HK-2 (cell line): ENCODE results near the gene IFT88.

Experiments used
- DNase-seq: peaks from one replicate; pipeline ENCODE4 v3.0.0-alpha.2; 2018; ENCODE audit not compliant: unreplicated experiment

The IFT88 gene

DNA sequence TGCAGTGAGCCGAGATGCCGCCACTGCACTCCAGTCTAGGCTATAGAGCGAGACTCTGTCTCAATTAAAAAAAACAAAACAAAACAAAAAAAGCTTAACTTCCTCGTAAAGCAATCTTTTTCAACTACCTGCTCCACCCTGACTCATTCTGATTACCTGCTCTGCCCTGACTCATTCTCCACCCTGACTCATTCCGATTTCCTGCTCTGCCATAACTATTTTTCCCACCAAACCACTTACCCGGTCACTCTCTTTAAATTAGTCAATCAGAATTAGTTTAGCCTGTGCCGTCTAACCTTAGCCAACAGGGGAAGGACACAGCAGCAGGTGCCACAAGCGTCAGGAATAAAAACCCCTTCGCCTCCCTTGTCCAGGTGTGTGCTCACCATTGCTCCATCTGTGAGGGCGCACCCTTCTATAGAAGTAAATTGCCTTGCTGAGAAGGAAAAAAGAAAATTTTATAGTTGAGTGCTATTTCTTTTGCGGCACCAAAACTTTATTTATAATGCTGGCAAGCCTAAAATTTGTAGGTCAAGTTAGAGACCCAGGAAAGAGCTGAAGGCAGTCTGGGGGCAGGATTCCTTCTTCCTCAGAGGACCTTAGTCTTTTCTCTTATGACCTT lies 1.7 kb upstream of the IFT88 start:
- DNase-seq = no peak

DNA sequence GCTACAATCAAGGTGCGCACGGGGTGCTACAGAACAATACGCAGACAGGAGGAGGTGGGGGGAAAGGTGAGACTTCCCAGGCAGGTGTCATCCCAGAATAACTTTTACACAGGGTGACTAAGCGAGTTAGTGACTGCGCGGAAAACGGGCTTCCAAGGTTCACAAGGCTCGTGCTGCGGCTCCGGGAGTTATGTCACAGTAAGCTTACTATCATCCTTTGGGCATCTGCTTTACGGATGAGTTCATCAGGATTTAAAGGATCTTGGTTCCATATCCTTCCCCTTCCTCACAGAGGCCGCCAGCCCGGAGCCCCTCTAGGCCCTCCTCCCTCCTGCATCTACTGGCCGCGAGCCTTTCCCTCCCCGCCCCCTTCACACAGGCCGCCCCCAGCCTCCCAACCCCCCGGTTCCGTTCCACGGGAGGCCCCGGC lies 474 bp upstream of the IFT88 start:
- DNase-seq = no peak

- no peak for DNase-seq
These were observed 1.0 kb downstream of the IFT88 start for GRCh38 chr13:20567881-20568528.

DNA sequence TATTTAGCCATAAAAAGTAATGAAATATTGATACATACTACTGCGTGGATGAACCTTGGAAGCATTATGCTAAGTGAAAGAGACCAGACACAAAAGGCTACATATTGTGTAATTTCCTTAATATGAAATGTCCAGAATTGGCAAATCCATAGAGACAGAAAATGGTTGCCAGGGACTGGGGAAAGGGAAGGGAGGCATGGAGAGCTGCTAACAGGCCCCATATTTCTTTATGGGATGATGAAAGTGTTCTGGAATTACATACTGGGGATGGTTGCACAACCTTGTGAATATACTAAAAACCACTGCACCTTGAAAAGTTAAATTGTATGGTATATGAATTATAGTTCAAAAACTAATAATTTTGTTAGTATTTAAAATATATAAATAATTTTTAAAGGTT lies 3.6 kb downstream of the IFT88 start:
- DNase-seq = no peak

GRCh38 chr13:20571676-20572075 lies 4.7 kb downstream of the IFT88 start:
- DNase-seq = no peak

- DNase-seq = no peak
These were observed 6.2 kb downstream of the IFT88 start for GRCh38 chr13:20573186-20573585.

GRCh38 chr13:20573636-20574035 lies 6.7 kb downstream of the IFT88 start:
- DNase-seq = no peak

- DNase-seq = no peak
These were observed 12.2 kb downstream of the IFT88 start for GRCh38 chr13:20579191-20579590.

- DNase-seq = no peak
These were observed 13.3 kb downstream of the IFT88 start for GRCh38 chr13:20580257-20580656.

DNA sequence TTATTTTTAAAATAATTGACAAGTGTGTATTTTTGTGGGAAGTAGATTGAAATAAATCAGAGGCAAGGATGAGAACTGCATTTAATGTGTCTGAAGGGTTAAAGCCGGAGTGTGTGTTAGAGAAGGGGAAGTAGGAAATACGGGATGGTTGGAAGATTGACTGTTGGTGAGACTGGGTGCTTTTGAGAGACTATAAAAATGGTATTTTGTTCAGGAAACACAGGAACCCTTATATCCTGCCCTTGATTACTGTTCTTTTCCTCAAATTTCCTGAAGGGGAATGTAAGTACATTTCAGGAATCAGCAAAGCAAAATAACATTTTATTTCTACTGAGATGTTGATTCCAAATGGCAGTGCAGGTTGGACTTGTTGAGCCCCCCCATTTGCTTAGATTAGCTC lies 15.1 kb downstream of the IFT88 start:
- no peak for DNase-seq

DNA sequence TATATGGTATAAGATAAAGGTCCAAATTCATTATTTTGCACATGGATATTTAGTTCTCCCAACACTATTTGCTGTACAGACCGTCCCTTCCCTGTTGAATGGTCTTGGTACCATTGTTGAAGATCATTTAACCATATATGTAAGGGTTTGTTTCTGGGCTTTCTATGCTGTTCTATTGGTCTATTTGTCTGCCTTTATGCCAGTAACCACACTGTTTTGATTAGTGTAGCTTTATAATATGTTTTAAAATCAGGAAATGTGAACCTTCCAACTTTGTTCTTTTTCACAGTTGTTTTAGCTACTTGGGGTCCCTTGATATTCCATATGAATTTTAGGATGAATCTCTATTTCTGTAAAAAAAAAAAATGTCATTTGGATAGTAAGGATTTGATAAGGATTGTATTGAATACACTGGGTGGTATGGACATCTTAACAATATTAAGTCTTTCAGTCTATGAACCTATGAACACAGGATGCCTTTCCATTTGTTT lies 16.9 kb downstream of the IFT88 start:
- no peak for DNase-seq

- no peak for DNase-seq
These were observed 18.4 kb downstream of the IFT88 start for GRCh38 chr13:20585371-20585770.

DNA sequence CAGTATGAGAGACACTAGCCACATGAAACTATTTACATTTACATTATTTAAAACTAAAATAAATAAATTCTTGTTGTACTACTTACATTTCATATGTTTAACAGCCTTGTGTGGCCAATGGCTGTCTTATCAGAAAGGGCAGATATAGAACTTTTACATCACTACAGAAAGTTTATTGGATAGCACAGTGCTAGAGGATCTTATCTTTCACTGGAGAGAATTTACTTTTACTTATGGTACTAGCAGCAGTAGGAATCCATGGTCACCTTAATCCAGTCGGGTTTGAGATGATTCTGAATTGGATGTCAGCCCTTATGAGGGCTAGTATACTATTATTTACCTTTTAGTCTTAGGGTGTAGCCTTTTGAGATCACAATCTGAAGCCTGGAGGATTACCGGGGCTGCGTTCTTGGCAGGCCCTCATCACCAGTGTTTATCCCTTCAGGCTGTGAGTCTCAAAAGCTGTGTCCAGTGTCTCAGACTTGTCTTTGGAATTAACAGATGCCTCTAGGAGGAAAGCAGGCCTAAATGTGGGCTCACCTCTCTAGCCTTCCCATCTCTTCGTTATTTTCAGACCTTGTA lies 21.7 kb downstream of the IFT88 start:
- no peak for DNase-seq

DNA sequence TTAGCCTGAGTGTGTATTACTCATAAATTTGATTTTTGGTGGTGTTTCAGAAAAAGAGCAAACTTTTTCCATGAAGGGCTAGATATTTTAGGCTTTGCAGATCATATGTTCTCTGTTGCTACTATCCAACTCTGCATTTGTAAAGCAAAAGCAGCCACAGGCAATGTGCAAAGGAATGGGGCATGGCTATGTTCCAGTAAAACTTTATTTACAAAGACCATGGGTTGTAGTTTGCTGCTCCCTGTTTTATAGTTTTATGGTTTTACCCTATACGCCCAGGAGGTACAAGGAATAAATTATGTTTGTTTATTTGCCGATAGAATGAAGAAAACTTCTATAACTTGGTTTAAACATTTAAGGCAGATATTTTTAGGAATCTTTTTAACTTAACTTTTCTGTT lies 23.6 kb downstream of the IFT88 start:
- no peak for DNase-seq

DNA sequence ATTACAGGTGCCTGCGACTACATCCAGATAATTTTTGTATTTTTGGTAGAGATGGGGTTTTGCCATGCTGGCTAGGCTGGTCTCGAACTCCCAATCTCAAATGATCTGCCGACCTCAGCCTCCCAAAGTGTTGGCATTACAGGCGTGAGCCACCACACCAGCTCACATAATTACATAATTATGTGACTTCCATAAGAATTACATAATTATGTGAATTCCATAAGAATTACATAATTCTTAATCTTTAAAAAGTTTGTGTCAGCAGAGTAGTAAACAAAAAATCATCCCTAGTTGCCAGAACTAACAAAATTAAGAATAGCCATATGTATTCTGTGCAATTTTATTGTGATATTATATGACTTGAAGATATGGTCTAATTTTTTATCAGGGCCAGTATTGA lies 25.6 kb downstream of the IFT88 start:
- DNase-seq = no peak

- DNase-seq = no peak
These were observed 27.3 kb downstream of the IFT88 start for GRCh38 chr13:20594280-20594679.

DNA sequence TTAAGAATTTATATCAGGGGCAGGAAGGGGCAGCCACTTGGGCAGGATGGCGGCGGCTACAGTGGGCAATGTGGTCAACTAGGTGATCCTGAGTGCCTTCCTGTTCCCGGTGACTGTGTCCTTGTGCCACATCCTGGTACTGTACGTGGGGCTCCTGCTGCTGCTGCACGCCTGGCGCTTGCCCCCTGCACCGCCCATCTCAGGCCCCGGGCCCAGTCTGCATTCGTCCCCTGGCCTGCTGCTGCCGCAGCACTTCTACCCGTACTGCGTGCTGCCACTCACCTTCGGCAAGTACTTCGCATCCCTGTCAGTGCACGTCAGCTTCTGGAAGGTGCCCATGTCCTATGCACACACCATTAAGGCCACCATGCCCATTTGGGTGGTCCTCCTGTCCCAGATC lies 40.1 kb downstream of the IFT88 start:
- no peak for DNase-seq

GRCh38 chr13:20608438-20609020 lies 41.6 kb downstream of the IFT88 start:
- no peak for DNase-seq

GRCh38 chr13:20609145-20609544 lies 42.2 kb downstream of the IFT88 start:
- DNase-seq = no peak

GRCh38 chr13:20610006-20610405 lies 43.0 kb downstream of the IFT88 start:
- no peak for DNase-seq

GRCh38 chr13:20616059-20616797 lies 49.3 kb downstream of the IFT88 start:
- no peak for DNase-seq

GRCh38 chr13:20623000-20623399 lies 56.0 kb downstream of the IFT88 start:
- no peak for DNase-seq
